Stimulated activated CD4-positive, alpha-beta T cell treated with anti-CD3 and anti-CD28 coated beads, Interleukin-1b, Interleukin-23, amount 100 ng/mL, for 4 hours (primary cell): ENCODE data around the gene CDH4.

Experiments used
- DNase-seq, 2 donors: peaks; one replicate each; pipeline ENCODE4 v3.0.0-alpha.2; 2020; ENCODE audit warnings: low read depth in 2 of 2

Gene CDH4

DNA sequence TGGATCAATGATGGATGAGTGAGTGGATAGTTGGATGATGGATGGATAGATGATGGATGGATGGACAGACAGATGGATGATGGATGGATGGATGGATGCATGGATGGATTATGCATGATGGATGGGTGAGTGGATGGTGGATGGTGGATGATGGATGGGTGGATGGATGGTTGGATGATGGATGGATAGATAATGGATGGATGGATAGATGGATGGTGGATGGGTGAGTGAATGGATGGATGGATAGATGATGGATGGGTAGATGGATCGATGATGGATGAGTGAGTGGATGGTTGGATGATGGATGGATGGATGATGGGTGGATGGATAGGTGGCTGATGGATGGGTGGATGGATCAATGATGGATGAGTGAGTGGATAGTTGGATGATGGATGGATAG, 637.6 kb downstream of the CDH4 start:
- no peak for DNase-seq

DNA sequence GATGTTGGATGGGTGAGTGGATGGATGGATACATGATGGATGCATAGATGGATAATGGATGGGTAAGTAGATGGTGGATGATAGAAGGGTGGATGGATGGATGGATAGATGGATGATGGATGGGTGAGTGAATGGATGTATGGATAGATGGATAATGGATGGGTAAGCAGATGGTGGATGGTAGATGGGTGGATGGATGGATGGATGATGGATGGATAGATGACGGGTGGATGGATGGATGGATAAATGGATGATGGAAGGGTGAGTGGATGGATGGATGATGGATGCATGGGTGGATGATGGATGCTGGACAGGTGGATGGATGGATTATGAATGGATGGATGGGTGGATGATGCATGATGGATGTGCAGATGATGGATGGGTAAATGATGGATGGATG, 638.1 kb downstream of the CDH4 start:
- DNase-seq = no peak

DNA sequence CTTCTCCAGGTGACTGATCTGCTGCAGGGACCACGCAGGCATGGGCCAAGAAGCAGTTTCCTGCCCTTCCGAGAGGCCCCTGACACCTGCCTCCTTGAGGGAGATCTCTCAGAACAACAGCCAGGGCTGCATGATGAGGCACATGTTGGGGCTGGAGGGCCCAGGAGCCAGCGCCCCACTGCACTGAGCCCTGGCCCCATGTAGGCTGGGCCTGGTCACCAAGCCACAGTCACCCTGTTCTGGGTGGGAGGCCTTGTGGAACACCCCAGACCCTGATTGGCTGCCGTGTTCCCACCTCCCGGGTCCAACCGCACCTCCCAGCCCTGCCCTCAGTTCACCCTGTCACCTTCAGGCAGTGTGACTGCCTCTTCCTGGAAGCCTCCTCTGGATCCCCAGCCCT, 639.4 kb downstream of the CDH4 start:
- DNase-seq = no peak

DNA sequence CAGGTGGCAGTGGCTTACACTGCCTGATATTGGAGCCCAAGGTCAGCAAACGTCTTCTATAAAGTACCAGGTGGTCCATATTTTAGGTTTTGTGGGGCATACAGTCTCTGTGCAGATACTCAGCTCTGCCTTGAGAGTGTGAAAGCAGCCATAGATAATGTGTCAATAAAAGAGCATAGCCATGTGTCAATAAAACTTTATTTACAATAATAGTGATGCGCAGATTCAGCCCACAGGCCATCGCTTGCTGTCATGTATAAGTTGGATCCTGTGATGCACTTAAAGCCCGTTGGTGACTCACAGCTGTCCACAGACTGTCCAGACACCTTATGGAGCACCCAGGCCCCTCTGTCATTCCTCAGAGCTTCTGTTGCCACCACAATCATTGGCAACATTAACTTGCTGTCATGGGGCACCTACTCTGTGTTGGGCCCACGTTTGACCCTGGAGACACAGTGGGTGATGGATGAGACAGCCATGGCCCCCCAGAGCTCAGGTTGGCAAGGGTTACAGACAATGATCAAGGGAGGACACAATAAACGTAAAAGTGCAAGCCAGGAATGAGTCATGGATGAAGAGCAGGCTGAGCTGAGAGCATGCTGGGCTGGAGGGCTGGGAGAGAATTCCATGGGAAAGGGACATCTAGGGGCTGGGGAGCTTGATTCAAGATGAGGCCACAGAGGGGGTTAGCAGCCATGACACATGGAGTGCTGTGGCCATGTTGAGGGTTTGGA, 640.0 kb downstream of the CDH4 start:
- no peak for DNase-seq

DNA sequence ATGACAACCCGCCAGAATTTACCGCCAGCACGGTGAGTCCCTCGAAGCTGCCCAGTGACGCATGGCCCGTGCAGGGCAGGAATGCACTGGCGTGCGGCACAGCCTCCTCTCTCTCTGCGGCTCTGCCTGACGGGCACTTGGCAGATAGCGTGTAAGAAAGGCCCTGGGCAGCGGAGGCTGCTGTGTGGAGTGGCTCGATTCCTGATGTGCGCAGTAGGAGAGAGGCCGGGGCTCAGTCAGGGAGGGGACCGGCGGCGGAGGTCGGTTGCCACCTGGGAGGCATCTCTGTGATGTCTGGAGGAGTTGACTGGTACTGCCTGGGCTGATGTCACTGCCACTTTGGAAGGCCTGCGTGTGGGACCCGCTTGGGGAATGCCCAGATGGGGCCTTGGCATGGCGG, 643.0 kb downstream of the CDH4 start:
- DNase-seq = no peak

DNA sequence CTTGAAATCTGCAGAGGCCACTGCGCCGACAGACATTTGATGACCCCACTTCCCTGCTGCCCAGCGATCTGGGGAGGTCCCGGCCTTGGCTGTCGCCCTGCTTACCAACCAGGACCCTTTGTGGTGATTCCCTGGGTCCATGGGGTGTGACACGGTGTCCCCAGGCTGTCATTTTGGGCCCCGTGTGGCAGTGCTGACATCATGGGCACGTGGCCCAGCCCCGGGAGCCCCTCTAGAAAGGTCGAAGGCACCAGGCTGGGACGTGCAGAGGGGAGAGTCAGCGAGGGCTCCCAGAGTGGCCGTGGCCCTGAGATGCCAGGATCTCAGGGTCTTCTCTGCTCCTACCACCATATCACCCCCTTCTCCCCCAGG, 643.6 kb downstream of the CDH4 start:
- DNase-seq = no peak

DNA sequence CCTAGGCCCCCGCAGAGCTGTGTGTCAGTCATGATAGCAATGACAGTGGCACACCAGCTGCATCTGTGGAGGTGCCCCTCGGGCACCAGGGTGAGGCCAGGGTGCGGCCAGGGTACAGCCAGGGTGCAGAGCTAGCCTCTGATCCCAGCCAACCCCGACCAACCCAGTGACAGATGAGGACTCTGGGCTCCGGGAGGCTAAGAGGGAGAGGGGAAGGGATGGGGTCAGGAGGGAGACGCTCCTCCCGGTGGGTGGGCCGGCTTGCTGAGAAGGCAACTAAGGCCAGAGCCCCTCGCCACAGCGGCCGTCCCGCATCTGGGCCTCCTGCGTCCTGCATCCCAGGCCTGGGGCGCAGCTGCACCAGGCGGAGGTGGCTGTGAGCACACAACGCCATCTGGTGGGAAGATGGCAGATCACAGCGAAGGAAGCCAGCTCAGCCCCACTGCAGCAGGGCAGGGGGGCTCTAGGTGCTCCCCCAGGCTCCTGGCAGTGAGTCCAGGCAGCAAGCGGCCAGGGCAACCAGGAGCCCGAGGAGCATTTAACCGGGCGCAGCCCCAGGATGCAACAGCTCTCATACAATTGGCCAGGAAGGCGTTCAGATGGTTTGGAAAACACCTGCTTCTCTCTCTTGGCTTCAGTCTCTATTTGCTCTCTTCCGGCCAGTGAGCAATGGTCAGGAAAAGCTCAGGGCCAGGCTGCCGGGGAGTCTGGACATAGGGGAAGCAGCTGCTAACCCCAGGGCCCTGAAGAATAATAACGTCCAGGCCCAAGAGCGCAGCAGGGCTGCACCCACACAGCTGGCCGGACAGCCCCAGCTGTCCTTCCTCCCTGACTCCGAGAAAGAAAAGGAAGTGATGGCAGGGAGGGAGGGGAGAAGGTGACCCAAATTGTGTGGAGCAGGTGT, 644.2 kb downstream of the CDH4 start:
- peak in 1 of 2 donors; percentile 13 for DNase-seq

DNA sequence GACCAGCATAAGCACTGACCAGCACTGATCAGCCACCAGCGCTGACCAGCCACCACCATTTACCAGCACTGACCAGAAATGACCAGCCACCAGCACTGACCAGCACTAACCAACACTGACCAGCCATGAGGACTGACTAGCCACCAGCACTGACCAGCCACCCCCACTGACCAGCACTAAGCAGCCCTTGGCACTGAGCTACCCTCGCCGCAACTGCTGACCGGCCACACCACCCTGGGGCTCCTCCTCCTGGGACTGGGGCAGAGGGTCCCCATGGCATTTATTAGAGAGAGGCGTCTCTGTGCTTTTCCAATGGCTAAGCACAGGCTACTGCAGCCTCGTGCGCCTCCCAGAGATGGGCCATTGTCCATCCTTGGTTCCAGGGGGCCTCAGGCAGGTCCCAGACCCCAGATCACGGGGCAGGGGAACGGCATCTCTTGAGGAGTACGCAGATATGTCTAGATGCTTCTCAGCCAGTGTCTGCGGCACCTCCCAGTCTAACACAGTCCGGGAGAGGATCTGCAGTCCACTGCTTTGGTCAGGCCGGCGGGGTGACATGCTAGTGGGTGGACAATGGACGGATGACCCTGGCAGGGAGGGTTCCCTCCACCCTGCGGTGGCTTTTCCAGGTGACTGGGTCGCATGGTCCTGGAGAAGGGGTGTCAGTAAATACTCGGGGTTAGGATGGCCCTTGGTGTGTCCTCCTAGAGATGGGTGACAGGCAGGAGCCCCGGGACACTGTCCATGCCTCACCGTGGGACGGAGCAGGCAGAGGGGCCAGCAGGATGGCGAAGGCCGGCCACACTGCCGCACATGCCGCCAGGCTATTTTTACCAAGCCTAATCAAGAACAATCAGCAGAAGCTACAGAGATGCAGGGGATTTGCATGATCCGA, 645.6 kb downstream of the CDH4 start:
- DNase-seq = no peak

DNA sequence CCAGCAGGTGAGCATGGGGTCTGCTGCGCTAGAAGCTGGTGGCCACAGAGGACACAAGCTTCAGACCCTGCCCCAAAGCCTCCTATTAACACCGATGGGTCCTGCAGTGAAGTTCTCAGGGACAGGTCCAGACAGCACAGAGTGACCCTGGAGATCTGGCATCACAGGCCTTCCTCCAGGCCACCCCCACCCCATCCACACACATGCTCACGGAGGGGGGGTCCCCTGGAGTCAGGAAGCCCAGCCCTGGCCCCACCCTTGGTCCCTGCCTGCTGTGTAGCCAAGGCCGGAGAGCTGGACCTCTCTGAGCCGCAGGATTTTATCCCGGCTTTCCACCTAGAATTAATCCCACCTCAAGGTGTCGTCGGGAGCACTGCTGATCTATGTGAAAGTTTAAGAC, 646.3 kb downstream of the CDH4 start:
- no peak for DNase-seq

DNA sequence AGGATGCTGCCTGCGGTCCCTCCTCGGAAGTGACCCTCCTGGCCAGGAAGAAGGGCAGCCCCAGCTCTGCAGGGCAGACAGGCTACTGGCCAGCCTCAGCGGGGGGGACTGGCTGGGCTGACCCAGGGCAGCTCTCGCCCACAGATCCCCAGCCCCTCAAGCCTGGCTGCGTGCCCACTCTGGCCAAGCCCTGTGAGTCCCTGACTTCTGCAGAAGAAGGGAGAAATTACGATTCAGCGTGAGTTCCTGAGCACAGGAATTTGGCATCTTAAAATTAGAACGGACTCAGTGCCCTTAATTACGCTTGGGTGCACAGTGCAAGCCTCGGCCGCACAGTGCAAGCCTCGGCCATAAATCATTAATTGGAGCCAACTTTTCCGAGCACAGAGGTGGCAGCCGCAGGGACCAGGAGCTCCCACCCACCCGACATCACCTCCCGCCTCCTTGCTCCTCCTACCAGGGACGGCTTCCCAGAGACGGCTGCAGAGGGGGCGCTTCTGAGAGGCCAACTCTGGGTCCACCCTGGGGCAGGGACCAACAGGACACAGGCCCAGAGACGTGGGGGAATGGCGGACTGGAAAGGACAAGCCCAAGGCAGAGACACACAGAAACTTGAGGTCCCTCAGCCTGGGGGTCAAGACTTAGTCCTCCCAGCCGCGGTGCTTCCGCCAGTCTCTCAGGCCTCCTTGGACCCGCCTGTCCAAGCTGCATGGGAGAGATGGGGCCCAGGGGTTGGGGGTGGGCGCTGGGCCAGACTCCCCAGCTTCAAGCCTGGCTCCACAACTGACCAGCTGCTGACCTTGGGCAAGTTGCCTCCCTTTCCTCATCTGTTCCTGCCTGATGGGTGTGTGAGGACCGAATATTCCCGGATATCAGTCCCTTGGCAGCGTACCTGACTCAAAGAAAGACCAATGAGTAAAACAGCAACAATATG, 648.2 kb downstream of the CDH4 start:
- no peak for DNase-seq

DNA sequence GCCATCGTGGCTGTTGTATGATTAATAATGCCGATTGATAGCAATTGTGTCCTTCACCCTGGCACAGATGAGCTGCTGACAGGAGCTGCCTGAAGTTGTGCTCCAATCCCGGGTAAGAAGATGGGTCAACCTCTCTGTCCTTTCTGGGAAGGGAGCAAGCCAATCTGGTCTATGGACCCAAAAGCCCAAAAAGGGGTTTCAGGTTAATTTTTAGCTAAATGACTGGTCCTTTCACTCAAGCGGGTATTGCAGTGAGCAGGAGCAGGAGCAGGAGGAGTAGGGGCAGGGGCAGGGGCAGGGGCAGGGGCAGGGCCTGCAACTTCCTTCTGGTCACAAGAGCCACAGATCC, 648.9 kb downstream of the CDH4 start:
- no peak for DNase-seq

DNA sequence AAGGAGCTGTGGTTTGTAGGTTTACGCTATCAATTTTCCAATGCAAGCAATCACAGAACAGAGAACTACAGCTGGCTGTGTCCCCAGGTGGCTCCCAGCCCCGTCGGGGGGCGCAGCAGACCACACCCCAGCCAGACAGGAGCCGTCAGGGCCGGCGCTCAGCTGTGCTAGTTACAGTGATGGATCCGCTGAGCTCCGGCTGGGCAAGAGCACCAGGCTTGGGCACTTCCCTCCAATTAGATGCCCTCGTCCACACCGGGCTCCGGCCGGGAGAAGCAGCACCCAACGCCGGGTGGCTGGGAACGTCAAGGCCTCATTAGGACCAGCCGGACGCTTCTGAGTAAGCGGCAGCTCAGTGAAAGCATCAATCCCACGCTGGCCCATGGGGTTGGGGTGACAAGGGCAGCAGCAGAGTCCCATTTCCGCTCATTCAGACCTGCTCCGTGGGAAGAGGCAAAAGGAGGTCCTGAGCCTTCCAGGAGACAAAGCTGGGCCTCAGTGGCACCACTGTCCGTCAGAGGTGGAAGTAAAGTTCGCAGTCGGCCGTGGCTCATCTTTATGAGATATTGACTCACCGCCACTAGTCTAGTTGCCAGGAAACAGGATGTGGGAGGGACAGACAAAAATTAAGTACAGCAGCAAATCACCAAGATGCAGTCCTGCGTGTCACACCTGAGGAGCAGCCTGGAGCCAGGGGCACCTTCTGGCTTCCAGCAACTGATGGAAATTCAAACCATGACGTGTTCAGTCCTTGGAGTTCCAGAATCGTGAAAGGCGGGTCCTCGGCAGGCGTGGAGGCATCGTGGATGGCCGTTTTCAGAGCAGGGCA, 649.5 kb downstream of the CDH4 start:
- no peak for DNase-seq

DNA sequence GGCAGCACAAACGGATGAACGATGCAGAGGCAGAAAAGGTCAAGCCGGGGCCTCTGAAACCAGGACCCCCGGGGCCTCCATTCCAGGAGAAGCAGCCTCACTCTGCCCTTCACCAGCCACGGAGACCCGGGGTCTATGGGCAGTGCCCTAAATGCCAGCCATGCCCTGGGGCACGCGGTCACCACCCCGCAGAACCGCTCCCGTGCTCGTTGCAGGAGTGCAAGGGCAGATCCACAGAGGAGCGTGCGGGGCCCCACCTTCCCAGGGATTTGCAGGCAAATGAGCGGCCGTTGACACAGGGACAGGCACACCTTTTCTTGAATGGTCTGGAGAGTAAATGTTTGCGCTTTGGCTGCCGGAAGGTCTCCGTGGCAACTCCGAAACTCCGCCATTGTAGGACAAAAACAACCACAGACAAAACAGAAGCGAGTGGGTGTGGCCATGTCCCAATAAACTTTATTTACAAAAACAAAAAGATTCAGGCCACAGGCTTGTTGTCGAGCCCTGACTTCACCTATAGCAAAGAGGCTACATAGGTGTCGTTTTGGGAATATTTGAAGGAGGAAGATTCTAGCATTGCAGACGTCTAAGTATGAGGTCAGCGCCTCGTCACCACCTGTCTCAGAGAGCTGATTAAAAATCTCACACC, 650.3 kb downstream of the CDH4 start:
- no peak for DNase-seq

DNA sequence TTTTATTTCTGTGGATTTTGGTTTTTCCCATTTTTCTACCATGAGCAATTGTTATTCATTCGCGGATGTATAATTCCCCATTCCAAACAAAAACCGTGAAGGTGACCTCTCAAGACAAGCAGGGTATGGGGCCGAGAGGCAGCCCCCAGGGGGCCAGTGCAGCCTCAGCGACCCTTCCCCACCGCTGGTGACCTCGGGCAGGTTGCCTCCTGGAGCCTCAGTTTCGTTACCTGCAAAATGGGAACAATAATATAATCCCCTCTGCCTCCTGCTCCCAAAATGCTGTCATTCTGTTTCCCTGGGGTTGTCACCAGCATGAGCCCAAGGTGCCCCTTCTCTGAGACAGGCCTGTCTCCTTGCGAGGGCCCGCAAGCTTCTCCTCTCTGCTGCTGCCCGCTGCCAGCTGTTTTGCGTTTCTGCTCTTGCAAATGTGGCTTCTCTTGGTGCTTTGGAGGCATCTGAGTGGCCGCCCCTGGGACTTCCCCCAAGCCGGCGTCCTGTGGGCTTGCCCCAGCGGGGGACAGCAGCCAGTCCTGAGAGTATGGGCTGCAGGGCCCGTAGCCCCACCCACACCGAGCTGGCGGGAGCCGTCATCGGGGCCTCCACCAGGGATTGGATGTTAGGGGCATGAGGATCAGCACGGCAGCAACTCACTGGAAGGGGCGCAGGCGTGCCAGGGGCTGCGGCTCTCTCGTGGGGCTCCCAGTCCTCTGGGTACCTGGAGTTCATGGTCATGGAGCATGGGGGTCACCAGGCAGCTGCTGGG, 651.7 kb downstream of the CDH4 start:
- DNase-seq = no peak

DNA sequence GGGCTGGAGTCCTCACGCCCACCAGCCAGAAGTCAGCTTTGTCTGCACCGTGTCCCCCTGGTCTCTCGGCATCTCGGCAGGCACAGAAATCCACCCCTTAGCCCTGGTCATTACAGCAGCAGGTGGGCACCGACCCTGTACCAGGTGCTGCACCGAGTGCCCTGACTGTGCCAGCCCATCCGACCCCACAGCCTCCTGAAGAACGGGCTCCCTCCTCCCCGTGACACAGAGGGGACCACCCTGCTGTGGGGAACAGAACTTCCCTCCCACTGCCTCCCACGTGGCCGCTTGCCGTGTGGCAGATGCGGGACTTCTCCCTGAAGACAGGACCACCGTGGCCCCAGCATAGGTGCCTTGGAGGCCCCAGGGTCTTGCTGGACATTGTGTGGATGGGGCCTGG, 652.4 kb downstream of the CDH4 start:
- DNase-seq = no peak

DNA sequence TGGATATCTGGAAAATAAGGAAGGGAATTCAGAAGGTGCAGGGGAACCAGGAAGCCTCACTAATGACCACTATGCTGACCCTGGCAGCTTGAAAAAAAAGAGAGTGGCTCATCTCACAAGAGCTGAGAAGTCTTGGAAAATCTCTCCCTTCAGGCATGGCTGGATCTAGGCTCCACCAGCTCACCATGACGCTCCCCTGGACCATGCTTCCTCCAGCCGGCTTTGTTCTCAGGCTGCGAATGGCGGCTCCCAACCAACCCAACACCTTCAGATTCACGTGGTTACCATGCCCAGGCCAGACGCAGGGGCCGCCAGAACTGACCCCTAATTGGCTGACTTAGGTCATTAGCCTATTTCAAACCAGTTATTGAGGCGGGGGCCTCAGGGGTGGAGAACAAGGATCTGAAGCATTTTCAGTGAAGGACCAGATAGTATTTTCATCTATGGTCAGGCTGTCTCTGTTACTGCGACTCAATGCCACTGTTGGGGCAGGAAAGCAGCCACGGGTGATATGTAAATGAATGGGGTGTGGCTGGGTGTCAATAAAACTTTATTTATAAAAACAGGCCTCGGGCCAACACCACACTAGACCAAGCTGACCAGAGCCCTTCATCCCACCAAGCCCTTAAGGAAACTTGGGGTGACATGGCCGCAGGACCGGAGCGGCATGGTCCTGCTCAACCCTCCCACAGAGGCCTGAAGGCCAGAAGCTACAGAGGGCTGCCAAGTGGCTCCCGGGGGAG, 653.9 kb downstream of the CDH4 start:
- DNase-seq = no peak

DNA sequence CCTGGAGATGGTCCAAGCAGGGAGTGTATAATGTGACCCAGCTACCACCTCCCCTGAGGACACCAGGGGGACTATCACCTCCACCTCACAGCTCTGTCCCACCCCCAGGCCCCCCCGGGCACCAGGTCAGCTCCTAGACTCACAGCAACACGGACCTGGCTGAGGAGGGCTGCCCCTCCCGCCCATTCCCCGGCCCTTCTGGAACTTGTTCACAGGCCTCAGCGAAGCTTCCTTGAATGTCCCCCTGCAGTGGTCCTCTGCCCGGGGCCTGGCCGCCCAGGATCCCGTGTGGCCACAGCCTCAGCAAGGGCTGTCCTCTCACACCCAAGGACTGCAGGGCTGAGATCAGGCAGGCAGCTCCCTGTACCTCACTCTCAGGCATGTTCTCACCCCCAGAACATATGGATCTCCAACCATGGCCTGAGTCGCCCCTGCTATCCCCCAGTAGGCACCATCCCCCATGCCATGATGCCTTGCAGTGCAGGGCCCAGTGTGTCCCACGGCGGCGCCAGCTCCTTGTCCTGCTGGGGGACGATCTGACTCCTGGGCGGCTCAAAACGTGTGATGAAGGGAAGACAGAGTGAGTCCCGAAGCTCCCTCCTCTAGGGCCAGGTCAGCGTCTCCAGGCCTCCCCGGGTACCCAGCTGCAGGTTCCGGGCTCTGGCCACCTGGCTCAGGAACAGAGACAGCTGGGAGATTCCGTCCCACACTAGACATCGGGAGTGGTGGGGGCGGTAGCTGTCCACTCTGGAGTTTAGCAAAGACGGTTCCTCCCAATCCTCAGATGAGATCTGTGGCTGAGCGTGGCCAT, 655.2 kb downstream of the CDH4 start:
- DNase-seq = no peak
